Fibroblast of lung (primary cell): ENCODE data around the gene ADGRF5. TPM values are rescaled to one million over a fixed set of nuclear protein-coding genes. Genes with fewer than 3 reads are reported as not detected.

ENCODE experiments used
- DNase-seq, 2 donors: peaks; one replicate each; pipeline versions ENCODE4 v3.0.0 to v3.0.0-alpha.2; 2010; ENCODE audit warnings: low read depth in 2 of 2
- H2AFZ ChIP-seq: 2 replicates; pipeline ENCODE4 v1.5.1; 2012; ENCODE audit warnings: low read length, control low read depth, inconsistent platforms
- H3K27ac ChIP-seq: 2 replicates; pipeline ENCODE4 v1.5.1; 2011; ENCODE audit warnings: low read length, control low read depth; ENCODE audit not compliant: insufficient read depth
- H3K27me3 ChIP-seq: 2 replicates; pipeline ENCODE4 v1.5.1; 2011; ENCODE audit warnings: mild to moderate bottlenecking, low read length; ENCODE audit not compliant: control insufficient read depth, insufficient read depth
- H3K36me3 ChIP-seq: 2 replicates; pipeline ENCODE4 v1.5.1; 2011; ENCODE audit warnings: low read length; ENCODE audit not compliant: control insufficient read depth, insufficient read depth
- H3K4me1 ChIP-seq: 2 replicates; pipeline ENCODE4 v1.5.1; 2011; ENCODE audit warnings: low read length; ENCODE audit not compliant: control insufficient read depth, insufficient read depth; ENCODE audit errors: extremely low read depth
- H3K4me2 ChIP-seq: 2 replicates; pipeline ENCODE4 v1.5.1; 2011; ENCODE audit warnings: low read length, control low read depth; ENCODE audit not compliant: insufficient read depth; ENCODE audit errors: extremely low read depth
- H3K4me3 ChIP-seq, 4 experiments: fragments of 200-600 bp in 1 of 4; sonication (generic) in 1 of 4; replicated peaks in 1 of 4; 2 replicates each; pipeline ENCODE4 v1.5.1; 2011 to 2016; ENCODE audit warnings: low read length in 4 of 4, low read depth in 3 of 4, mild to moderate bottlenecking in 3 of 4, control low read depth in 2 of 4, inconsistent platforms in 1 of 4, mixed read lengths in 1 of 4; ENCODE audit not compliant: insufficient read depth in 1 of 4; ENCODE audit errors: control extremely low read depth in 1 of 4
- H3K79me2 ChIP-seq: 2 replicates; pipeline ENCODE4 v1.5.1; 2012; ENCODE audit warnings: mild to moderate bottlenecking, low read length, inconsistent platforms; ENCODE audit not compliant: control insufficient read depth, insufficient read depth
- H3K9ac ChIP-seq: 2 replicates; pipeline ENCODE4 v1.5.1; 2011; ENCODE audit warnings: mild to moderate bottlenecking, low read length, control low read depth; ENCODE audit not compliant: insufficient read depth
- H3K9me3 ChIP-seq: 2 replicates; pipeline ENCODE4 v1.5.1; 2012; ENCODE audit warnings: low read depth, low read length; ENCODE audit not compliant: control insufficient read depth, insufficient read depth
- H4K20me1 ChIP-seq: 2 replicates; pipeline ENCODE4 v1.5.1; 2011; ENCODE audit warnings: low read length; ENCODE audit not compliant: control insufficient read depth, insufficient read depth; ENCODE audit errors: extremely low read depth
- CTCF ChIP-seq, 2 donors: IDR thresholded peaks in 1 of 2; conservative IDR thresholded peaks in 1 of 2; 1 replicate in 1 of 2; 2 replicates in 1 of 2; pipeline ENCODE4 v1.5.1; 2011 to 2012; ENCODE audit warnings: low read length in 2 of 2, control low read depth in 1 of 2, inconsistent platforms in 1 of 2, low read depth in 1 of 2, mild to moderate bottlenecking in 1 of 2
- EZH2 ChIP-seq: IDR thresholded peaks from 2 replicates; pipeline ENCODE4 v1.5.1; 2012; ENCODE audit warnings: low read length, control low read depth, mild to moderate bottlenecking; ENCODE audit errors: missing control alignments
- polyA plus RNA-seq, 2 donors: library from polyadenylated mRNA; depleted of rRNA in 1 of 2; stranded (reverse) in 1 of 2; unstranded in 1 of 2; fragments of >200 nt; gene quantifications; 2 replicates each; pipeline ENCODE4 v1.2.1, GENCODE V29; 2011 to 2012; ENCODE audit warnings: missing spikeins in 1 of 2
- total RNA-seq: library from RNA; depleted of rRNA; stranded (reverse); fragments of >200 nt; gene quantifications from 2 replicates; pipeline ENCODE4 v1.2.1, GENCODE V29; 2014

The ADGRF5 gene
- total and polyA plus RNA-seq, 2 donors (not counting 1 experiment from before 2014, with no cell fraction given), result under 0.01 to 19.3 TPM

GRCh38 chr6:46906776-46907175 lies 15.0 kb downstream of the ADGRF5 start:
- DNase-seq, result no peak
- no peaks in the 10 kb centered on the region for H3K9me3 ChIP-seq
- no peak for TF ChIP-seq CTCF (conservative IDR thresholded peaks at IDR 0.05 in 1 of 2, IDR thresholded peaks at IDR 0.05 in 1 of 2; ENCODE audit: low read depth in 1 of 2, low read length in 2 of 2)
- no peak for TF ChIP-seq EZH2
- H3K79me2 ChIP-seq, result no peaks in the 10 kb centered on the region
- no peaks in the 10 kb centered on the region for H3K27me3 ChIP-seq
- H2AFZ ChIP-seq, result no peak overlapping the region
- no peak overlapping the region for H3K9ac ChIP-seq
- H3K36me3 ChIP-seq, result no peaks in the 10 kb centered on the region
- no peaks in the 10 kb centered on the region for H3K4me1 ChIP-seq
- H4K20me1 ChIP-seq, result no peaks in the 10 kb centered on the region
- no peak overlapping the region for H3K4me2 ChIP-seq
- no peak overlapping the region for H3K4me3 ChIP-seq
- H3K27ac ChIP-seq, result no peak overlapping the region

GRCh38 chr6:46904117-46904516 lies 17.6 kb downstream of the ADGRF5 start:
- DNase-seq, result no peak
- no peak overlapping the region for H3K4me2 ChIP-seq
- TF ChIP-seq EZH2 (no peak), CTCF (conservative IDR thresholded peaks at IDR 0.05 in 1 of 2, IDR thresholded peaks at IDR 0.05 in 1 of 2; ENCODE audit: low read depth in 1 of 2, low read length in 2 of 2) (no peak)
- H2AFZ ChIP-seq, result no peak overlapping the region
- H3K4me1 ChIP-seq, result no peaks in the 10 kb centered on the region
- no peaks in the 10 kb centered on the region for H3K9me3 ChIP-seq
- H3K79me2 ChIP-seq, result no peaks in the 10 kb centered on the region
- no peaks in the 10 kb centered on the region for H3K36me3 ChIP-seq
- H4K20me1 ChIP-seq, result no peaks in the 10 kb centered on the region
- no peak overlapping the region for H3K9ac ChIP-seq
- H3K27me3 ChIP-seq, result no peaks in the 10 kb centered on the region
- no peak overlapping the region for H3K27ac ChIP-seq
- H3K4me3 ChIP-seq, result no peak overlapping the region

- TF ChIP-seq EZH2 (no peak), CTCF (conservative IDR thresholded peaks at IDR 0.05 in 1 of 2, IDR thresholded peaks at IDR 0.05 in 1 of 2; ENCODE audit: low read depth in 1 of 2, low read length in 2 of 2) (no peak)
- Histone ChIP-seq H3K4me2 (no peak overlapping the region), H4K20me1 (no peaks in the 10 kb centered on the region), H3K79me2 (no peaks in the 10 kb centered on the region), H3K4me3 (no peak overlapping the region), H3K36me3 (no peaks in the 10 kb centered on the region), H3K9ac (no peak overlapping the region), H3K27ac (no peak overlapping the region), H3K27me3 (no peaks in the 10 kb centered on the region), H3K4me1 (no peaks in the 10 kb centered on the region), H3K9me3 (no peaks in the 10 kb centered on the region), H2AFZ (no peak overlapping the region)
- no peak for DNase-seq
These were observed 18.6 kb downstream of the ADGRF5 start for GRCh38 chr6:46903175-46903574.
